Mononuclear cell (primary cell): ENCODE data around the gene CFAP46. TPM values are rescaled to one million over a fixed set of nuclear protein-coding genes. Genes with fewer than 3 reads are reported as not detected.
"Not testable (repeated sequence)": the region's sequence is repeated elsewhere in the genome, so short reads cannot be mapped to it uniquely, and the experiment has no call there.

Source experiments
- H3K27me3 ChIP-seq: 2 replicates; pipeline ENCODE4 v1.6.0; 2011; ENCODE audit warnings: low read length, control low read depth; ENCODE audit not compliant: insufficient read depth
- H3K4me1 ChIP-seq: 2 replicates; pipeline ENCODE4 v1.5.1; 2011; ENCODE audit warnings: mild to moderate bottlenecking, low read length, control low read depth; ENCODE audit not compliant: insufficient read depth
- H3K4me3 ChIP-seq: 2 replicates; pipeline ENCODE4 v1.5.1; 2011; ENCODE audit warnings: mild to moderate bottlenecking, low read length, moderate library complexity
- H3K9me3 ChIP-seq: 2 replicates; pipeline ENCODE4 v1.5.1; 2011; ENCODE audit warnings: low read depth, mild to moderate bottlenecking, control low read depth, low read length
- total RNA-seq: library from RNA; depleted of rRNA; stranded (reverse); fragments of >200 nt; gene quantifications from one replicate; pipeline ENCODE4 v1.2.3, GENCODE V29; 2012

The CFAP46 gene
- total RNA-seq, 1 donor = under 0.01 TPM

DNA sequence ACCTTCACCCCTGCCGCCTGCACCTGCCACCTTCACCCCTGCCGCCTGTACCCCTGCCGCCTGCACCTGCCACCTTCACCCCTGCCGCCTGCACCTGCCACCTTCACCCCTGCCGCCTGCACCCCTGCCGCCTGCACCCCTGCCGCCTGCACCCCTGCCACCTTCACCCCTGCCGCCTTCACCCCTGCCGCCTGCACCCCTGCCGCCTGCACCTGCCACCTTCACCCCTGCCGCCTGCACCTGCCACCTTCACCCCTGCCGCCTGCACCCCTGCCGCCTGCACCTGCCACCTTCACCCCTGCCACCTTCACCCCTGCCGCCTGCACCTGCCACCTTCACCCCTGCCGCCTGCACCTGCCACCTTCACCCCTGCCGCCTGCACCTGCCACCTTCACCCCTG is 53.9 kb downstream of the CFAP46 start:
- H3K27me3 ChIP-seq, H3K9me3 ChIP-seq, H3K4me3 ChIP-seq, H3K4me1 ChIP-seq: not testable (repeated sequence)

DNA sequence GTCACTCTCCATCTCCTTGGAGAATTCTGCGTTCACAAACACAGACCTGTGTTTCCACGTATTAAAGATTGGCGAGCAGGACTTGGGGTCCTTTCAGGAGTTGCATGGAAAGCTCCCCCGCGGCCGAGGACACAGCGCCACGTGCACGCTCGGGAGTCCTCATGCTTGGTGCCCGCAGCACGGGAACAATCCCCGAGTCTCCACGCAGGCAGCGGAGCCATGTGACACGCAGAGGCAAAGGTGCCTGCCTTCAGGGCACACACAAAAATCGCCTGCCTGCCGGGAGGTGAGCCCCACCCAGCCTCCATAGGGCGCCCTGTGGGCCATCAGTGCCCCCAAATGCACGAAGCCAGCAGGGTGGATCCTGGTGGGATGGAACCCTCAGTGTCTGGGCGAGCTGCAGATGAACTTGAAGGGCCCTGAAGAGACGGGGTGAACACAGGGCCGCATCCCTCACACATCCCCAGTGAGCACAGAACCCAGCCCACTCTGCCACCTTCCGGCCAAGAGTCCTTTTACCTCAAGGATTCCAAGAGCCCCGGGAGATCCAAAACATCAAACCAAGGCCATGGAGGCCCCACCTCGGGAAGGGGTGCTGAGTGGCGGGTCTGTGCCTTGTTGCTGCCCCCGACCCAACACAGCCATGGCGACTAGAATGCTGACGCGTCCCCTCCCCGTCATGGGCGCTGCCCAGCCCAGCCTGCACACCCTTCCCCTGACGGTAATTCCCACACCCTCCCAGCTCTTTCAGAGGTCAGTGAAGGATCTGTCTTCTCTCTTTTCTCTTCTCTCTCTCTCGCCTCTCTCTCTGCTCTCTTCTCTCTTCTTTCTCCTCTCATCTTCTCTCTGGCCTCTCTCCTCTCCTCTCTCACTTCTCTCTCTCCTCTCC is 55.9 kb downstream of the CFAP46 start:
- H3K9me3 ChIP-seq = no peaks in the 10 kb centered on the region
- no peaks in the 10 kb centered on the region for H3K27me3 ChIP-seq
- no peaks in the 10 kb centered on the region for H3K4me1 ChIP-seq
- no peak overlapping the region for H3K4me3 ChIP-seq

DNA sequence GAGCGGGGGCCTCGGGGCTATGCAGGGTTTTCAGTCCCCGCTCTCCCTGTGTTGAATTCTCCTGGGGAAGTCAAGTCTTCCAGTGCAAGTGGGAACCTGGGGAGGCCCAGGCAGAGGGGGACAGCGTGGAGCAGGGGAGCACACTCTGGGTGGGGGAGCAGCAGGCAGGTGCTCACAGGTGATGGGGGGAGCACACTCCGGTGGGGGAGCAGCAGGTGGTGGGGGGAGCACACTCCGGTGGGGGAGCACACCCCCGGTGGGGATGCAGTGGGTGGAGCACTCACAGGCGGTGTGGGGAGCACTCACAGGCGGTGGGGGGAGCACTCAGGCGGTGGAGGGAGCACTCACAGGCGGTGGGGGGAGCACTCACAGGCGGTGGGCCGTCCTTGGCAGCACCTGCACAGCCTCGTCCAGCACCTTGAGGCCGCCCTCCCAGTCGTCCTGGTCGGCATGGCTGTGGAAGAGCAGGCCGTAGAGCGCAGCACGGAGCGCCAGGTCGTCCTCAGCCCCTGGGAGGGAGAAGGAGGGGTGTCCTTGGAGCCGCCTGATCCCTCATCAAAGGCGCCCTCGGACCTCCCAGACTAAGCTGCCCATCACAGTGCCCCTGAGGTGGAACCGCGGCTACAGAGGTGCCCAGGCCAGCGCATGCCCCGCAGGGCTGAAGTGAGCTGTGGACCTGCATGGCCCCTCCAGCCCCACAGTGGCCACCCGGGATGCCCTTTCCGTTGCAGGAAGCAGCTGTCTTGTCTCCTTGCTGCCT is 56.7 kb downstream of the CFAP46 start:
- Histone ChIP-seq H3K4me3 (no peak overlapping the region), H3K9me3 (no peaks in the 10 kb centered on the region), H3K27me3 (no peaks in the 10 kb centered on the region), H3K4me1 (no peaks in the 10 kb centered on the region)

DNA sequence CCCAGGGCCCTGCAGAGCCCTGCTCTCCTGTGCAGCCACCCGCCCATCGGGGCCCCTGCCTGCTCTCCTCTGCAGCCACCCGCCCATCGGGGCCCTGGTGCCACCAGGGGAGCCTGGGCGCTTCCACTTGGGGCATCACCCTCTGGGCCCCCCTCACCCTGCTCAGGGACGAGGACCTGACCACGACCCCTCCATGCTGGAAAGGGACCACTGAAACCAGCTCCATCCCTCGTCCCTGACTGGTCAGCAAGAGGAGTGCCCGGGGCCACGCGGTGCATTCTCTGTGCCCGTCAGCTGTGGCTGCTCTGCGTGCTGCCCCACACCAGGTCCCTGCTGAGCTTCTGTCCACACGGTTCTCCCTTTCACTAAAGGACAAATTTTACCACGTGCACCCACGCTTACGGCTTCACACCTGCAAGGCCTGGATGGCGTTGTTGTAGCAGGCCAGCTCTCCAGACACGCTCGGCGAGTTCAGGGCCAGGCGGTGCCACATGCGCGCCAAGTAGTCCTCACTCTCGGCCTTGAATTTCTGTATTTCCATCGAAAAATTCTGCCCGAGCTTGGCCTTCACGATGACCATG is 57.6 kb downstream of the CFAP46 start:
- H3K4me3 ChIP-seq = no peak overlapping the region
- H3K9me3 ChIP-seq = no peaks in the 10 kb centered on the region
- H3K27me3 ChIP-seq = no peaks in the 10 kb centered on the region
- H3K4me1 ChIP-seq = no peaks in the 10 kb centered on the region

DNA sequence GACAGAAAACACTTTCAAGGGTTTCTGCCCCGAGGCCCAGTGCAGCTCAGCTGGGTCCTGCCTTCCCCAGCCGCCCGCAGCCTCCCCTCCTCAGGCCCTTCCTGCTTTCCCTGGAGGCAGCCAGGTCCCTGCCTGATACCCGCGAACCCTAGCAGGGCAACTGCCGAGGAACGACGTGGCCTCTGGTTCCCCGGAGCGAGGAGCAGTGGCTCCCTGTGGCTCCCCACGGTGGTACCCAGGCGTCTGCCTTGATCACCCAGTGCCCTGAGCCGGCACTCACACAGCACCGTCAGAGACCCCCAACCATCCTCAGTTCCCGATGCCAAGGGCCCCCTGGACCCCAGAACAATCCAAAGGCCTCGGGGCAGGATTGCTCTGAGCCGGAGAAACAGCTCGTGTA is 58.3 kb downstream of the CFAP46 start:
- H3K9me3 ChIP-seq = no peaks in the 10 kb centered on the region
- no peak overlapping the region for H3K4me3 ChIP-seq

DNA sequence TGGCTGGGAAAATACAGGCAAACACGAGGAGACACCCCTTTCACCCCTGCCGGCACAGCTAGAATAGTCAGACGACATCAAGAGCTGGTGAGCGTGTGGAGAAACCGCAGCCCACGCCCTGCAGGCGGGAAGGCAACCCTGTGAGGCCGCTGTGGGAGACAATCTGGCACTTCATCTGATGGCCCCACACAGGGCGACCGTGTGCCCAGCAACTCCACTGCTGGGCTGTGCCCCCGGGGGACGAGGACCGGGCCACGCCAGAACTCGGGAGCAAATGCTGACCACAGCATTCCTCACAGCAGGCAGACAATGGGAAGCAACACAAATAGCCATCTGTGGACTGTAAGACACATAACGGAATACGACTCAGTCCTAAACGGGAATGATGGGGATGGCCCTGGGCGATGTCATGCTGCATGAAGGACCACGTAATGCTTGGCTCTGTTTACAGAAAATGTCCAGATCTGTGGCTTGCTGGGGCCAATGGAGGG is 58.9 kb downstream of the CFAP46 start:
- Histone ChIP-seq H3K9me3 (no peaks in the 10 kb centered on the region), H3K4me3 (no peak overlapping the region), H3K4me1 (no peaks in the 10 kb centered on the region), H3K27me3 (no peaks in the 10 kb centered on the region)

More for the DNA sequence above, 58.3 kb downstream of the CFAP46 start:
- Histone ChIP-seq H3K27me3 (no peaks in the 10 kb centered on the region), H3K4me1 (no peaks in the 10 kb centered on the region)

DNA sequence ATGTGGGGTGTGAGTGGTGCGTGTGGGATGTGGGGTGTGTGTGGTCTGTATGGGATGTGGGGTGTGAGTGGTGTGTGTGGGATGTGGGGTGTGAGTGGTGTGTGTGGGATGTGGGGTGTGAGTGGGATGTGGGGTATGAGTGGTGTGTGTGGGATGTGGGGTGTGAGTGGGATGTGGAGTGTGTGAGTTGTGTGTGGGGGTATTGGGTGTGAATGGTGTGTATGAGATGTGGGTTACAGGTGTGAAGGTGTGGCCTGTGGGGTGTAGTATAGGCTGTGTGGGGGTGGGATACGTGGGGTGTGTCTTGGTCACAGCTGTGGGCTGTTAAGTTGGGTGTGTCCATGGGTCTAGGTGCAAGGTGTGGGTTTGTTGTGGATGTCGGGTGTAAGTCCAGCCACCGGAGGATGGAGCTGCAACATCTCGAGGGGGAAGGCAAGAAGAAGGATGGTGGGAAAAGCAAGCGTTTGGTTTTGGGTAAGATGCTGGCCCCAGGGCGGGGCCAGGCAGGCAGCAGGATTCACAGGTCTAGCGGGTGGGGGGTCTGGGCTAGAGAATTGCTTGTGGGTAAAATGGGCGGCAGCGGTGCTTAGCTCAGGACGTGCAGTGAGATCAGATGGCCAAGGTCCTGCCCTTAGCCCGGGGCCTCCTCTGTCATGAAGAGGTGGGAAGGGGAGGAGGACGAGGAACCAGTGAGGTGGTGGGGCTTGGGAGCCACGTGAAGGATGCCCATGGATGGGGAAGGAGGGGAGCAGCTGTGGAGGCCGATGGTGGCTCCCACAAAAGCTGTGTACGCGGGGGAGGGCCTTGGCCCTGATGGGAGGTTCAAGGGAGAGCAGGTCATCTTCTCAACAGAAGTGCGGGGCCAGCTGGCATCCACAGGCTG is 60.1 kb downstream of the CFAP46 start:
- Histone ChIP-seq H3K4me1 (no peaks in the 10 kb centered on the region), H3K27me3 (no peaks in the 10 kb centered on the region), H3K9me3 (no peaks in the 10 kb centered on the region), H3K4me3 (no peak overlapping the region)

DNA sequence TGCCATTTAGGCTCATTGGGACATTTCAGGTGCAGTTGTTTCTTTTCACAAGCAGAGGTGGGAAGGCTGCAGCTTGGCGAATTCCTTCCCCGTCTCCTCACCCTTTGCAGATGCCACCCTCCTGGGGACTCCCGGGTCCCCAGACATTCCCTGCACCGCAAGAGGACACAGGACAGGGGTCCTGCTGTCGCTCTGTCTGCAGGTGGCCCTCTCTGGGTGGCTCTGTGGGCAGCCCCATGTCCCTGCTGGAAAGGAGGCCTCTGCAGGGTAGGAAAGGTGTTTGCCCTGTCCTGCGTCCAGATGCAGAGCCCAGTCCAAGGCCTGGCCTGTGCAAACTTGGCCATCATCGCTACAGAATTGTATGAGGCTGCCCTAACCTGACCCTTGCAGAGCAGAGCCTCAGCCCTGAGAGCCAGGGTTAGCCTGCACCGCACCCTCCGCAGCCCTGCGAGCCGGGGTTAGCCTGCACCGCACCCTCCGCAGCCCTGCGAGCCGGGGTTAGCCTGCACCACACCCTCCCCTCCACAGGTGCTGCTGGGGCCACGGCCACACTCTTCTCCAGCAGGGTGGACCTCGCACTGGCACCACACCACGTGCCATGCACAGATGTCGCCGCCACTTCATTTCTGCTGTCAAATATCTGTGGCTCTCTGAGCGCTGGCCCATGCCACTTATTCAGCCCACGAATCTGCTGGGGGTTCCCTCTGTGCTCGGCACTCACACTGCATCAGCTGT is 61.0 kb downstream of the CFAP46 start:
- no peak overlapping the region for H3K4me3 ChIP-seq
- H3K27me3 ChIP-seq = no peaks in the 10 kb centered on the region
- H3K4me1 ChIP-seq = no peaks in the 10 kb centered on the region
- no peaks in the 10 kb centered on the region for H3K9me3 ChIP-seq

DNA sequence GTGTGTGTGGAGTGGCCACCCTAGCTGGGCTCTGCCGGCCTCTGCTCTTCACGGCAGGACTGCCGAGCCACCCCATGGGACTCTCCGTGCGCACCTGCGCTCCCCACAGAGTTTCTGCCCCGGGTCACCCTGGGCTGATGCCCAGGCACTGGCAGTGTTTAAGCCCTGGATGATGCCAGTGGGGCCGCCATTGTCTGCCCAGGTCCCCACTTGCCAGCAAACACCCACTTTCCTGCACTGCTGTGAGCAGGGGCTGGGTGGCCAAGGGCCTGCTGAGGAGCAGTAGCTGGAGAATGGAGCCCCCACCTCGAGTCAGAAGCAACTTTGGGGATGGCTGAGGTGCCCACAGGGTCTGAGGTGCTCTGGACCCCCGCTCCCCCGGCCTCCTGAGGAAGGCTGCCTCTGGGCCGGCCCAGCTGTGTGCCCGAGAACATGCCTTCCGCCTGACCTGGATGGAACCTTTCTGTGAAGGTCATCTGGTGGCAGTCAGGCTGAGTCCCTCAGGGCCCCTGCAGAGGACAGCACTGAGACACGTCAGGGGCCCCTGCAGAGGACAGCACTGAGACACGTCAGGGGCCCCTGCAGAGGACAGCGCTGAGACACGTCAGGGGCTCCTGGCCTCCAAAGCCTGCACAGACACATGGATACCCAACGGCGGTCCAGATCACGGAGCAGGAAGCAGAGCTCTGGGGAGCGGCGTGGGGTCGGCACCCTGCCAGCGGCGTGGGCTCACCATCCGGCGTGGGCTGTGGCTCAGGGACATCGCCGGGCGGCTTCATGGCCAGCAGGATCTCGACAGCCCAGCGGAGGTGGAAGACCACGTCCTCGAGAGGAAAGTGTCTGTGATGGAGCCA is 62.0 kb downstream of the CFAP46 start:
- Histone ChIP-seq H3K4me3 (no peak overlapping the region), H3K27me3 (no peaks in the 10 kb centered on the region), H3K9me3 (no peaks in the 10 kb centered on the region), H3K4me1 (no peaks in the 10 kb centered on the region)

DNA sequence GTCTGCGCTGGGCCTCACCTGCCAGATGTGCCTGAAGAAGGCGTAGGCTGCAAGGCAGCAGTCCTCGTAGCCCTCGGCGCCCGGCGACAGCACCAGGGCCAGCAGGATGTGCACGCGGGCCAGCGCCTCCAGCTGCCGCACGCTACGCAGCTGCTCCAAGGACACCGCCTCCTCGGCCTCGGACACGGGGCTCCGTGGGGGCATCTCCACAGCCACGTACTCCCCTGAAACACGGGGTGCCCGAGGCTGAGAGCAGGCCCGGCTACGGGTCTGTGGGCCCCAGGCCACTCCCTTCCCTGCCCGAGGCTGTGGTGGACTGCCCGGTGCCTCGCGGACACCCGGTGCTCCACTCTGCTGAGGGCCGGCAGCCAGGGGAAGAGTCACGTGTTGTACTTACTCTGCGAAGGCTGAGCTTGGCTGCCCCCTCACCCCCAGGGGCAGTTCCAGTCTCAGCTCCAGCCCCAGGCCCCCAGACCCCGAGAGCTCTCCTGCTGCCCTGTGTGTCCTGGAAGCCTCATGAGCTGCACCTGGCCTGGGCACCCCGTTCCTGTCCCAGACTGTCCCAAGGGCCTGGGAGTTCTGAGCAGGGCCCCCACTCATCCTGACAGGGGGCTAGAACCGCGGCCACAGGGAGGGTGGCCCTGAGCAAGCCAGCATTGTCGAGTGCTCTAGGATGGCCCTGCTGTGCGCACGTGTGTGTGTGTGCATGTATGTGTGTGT is 62.8 kb downstream of the CFAP46 start:
- Histone ChIP-seq H3K9me3 (no peaks in the 10 kb centered on the region), H3K27me3 (no peaks in the 10 kb centered on the region), H3K4me3 (no peak overlapping the region), H3K4me1 (no peaks in the 10 kb centered on the region)

DNA sequence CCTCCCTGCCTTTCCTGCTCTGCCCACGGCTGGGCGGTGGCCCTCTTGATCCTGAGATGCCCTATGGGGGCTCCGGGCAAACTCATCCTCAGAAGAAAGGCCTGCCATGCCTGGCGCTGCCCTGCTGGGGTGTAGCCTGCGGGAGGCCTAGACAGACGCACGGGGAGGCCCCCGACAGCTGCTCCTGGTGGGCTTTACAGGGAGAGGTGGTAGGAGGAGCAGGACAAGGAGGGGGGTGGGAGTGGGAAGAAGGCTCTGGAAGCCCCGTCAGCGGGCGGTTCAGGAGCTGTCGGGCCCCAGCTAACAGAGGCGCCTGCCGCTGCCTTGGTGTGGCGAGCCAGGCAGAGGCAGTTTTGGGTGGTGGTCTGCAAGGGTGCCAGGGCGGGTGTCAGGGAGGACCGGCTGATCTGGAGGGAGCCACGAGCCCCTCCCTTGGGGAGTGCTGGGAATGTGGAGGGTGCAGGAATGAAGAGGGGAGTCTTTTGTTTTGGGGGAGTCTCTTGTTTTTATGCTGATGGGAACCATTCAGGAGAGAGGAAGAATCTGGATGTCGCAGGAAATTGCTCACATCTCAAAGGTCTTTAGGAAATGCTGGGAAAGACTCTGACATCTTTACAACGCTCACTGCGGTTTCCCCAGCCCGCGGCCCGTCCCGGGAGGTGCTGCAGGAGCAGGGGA is 63.5 kb downstream of the CFAP46 start:
- H3K4me3 ChIP-seq = no peak overlapping the region
- H3K4me1 ChIP-seq = no peaks in the 10 kb centered on the region
- no peaks in the 10 kb centered on the region for H3K27me3 ChIP-seq
- no peaks in the 10 kb centered on the region for H3K9me3 ChIP-seq

DNA sequence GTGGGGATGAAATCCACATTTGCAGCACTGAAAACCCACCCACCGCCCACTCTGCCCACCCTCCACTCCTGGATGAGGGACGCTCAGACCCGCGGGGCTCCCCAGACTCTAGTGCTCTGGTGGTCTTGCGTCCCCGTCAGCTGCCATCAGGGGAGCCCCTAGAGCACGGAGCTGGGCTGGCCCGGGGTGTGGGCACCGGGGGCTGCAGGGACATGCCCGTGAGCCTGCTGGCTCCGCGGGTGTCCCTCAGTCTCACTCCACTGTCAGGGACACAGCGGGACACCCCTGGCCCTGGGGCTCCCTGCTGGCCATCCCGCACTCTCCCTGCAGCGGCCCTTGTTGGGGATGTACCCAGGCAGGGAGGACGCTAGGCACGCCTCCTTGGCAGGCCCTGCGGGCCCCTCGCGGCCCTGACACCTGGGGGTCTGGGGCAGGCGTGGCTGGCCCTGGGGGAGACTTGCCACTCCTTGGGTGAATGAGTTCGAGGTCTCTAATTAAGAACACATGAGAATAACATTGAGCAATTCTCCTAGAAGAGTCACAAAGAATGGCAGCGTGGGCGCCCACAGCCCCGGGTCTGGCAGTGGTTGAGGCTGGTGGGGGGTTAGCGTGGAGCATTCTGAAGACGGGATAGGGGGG is 64.2 kb downstream of the CFAP46 start:
- Histone ChIP-seq H3K27me3 (no peaks in the 10 kb centered on the region), H3K9me3 (no peaks in the 10 kb centered on the region), H3K4me1 (no peaks in the 10 kb centered on the region), H3K4me3 (no peak overlapping the region)
